A673 (cell line): Measurements from ENCODE around the gene RAB11FIP3.

ENCODE experiments used
- CTCF ChIP-seq: fragments of 300-800, 200-600 bp; sonication (generic); conservative IDR thresholded peaks from 2 replicates; pipeline ENCODE4 v1.5.1; 2017; ENCODE audit warnings: low read depth, mild to moderate bottlenecking, antibody characterized with exemption, low read length, moderate library complexity, mixed read lengths
- EZH2 ChIP-seq: fragments of 200-600 bp; sonication (generic); IDR thresholded peaks from 2 replicates; pipeline ENCODE4 v1.6.1; 2017; ENCODE audit warnings: borderline replicate concordance, low read depth, mild to moderate bottlenecking, mixed read lengths, antibody characterized with exemption, low read length; ENCODE audit not compliant: poor library complexity, severe bottlenecking

- TF ChIP-seq CTCF (no peak), EZH2 (no peak)
These were observed 108.7 kb downstream of the RAB11FIP3 start for GRCh38 chr16:534135-534534.
